Thymus (tissue), 14 donors: ENCODE data around the gene FBXO36. TPM values are rescaled to one million over a fixed set of nuclear protein-coding genes. Genes with fewer than 3 reads are reported as not detected.
A peak's percentile ranks its signal among the peaks of the same experiment; 100 is the strongest.

ENCODE experiments used
- DNase-seq, 9 donors: peaks; one replicate each; pipeline ENCODE4 v3.0.0-alpha.2; 2013; ENCODE audit warnings: low spot score in 9 of 9, low read depth in 6 of 9, missing footprints in 1 of 9
- H3K27ac ChIP-seq, 2 donors: one replicate each; pipeline ENCODE4 v1.5.1; 2013; ENCODE audit warnings: control low read depth in 1 of 2, low read depth in 1 of 2, low read length in 1 of 2, mild to moderate bottlenecking in 1 of 2, moderate library complexity in 1 of 2
- H3K27me3 ChIP-seq, 2 donors: one replicate each; pipeline ENCODE4 v1.5.1; 2013; ENCODE audit warnings: low read length in 1 of 2; ENCODE audit not compliant: control insufficient read depth in 2 of 2, insufficient read depth in 1 of 2
- H3K36me3 ChIP-seq, 2 donors: one replicate each; pipeline ENCODE4 v1.5.1; 2013; ENCODE audit warnings: low read length in 1 of 2, mild to moderate bottlenecking in 1 of 2, moderate library complexity in 1 of 2; ENCODE audit not compliant: control insufficient read depth in 2 of 2, insufficient read depth in 2 of 2
- H3K4me1 ChIP-seq, 2 donors: one replicate each; pipeline ENCODE4 v1.5.1; 2013; ENCODE audit warnings: low read length in 2 of 2; ENCODE audit not compliant: control insufficient read depth in 2 of 2, insufficient read depth in 2 of 2
- H3K4me3 ChIP-seq, 2 donors: one replicate each; pipeline ENCODE4 v1.5.1; 2013; ENCODE audit warnings: low read length in 2 of 2, control low read depth in 1 of 2, mild to moderate bottlenecking in 1 of 2
- H3K9me3 ChIP-seq, 2 donors: one replicate each; pipeline ENCODE4 v1.5.1; 2013; ENCODE audit warnings: low read length in 1 of 2, mild to moderate bottlenecking in 1 of 2; ENCODE audit not compliant: control insufficient read depth in 2 of 2, insufficient read depth in 1 of 2
- WGBS: extraction: QIAGEN DNeasy Blood & Tissue Kit; methylation state at CpG from one replicate; pipeline ENCODE4 v1.1.7; 2013; 5-methylcytosine and 5-hydroxymethylcytosine counted together
- long read RNA-seq, 10 donors: transcript quantifications; one replicate each; lab custom pipeline, GENCODE V29; 2026
- polyA plus RNA-seq: library from polyadenylated mRNA; stranded (reverse); fragments of 200-250 nt; gene quantifications from one replicate; pipeline ENCODE4 v1.2.3, GENCODE V29; 2013
- total RNA-seq: library from RNA; stranded (reverse); fragments of 120-200 nt; gene quantifications from one replicate; pipeline ENCODE4 v1.2.4, GENCODE V29; 2013
- donor health status: healthy.

The FBXO36 gene, protein sequence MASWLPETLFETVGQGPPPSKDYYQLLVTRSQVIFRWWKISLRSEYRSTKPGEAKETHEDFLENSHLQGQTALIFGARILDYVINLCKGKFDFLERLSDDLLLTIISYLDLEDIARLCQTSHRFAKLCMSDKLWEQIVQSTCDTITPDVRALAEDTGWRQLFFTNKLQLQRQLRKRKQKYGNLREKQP
- total RNA-seq (2.0 TPM), polyA plus RNA-seq (1.8 TPM)
- long read RNA-seq, donor 1 = 0 reads
- long read RNA-seq, donor 2, transcript FBXO36-201 (4 exons, 2,810 nt) = major isoform, 5 of 5 reads
- long read RNA-seq, donor 2, partial matches to known transcripts = 0 of 5 reads
- long read RNA-seq, donor 2, other reads (novel, unspliced or antisense) = 0 of 5 reads
- long read RNA-seq, donor 3, partial matches to known transcripts = 0 of 4 reads
- long read RNA-seq, donor 3, other reads (novel, unspliced or antisense) = 0 of 4 reads
- long read RNA-seq, donor 4 = 0 reads
- long read RNA-seq, donor 5, transcript FBXO36-201 (4 exons, 2,810 nt) = major isoform, 5 of 5 reads
- long read RNA-seq, donor 5, partial matches to known transcripts = 0 of 5 reads
- long read RNA-seq, donor 5, other reads (novel, unspliced or antisense) = 0 of 5 reads
- long read RNA-seq, donor 6, partial matches to known transcripts = 0 of 1 reads
- long read RNA-seq, donor 6, other reads (novel, unspliced or antisense) = 0 of 1 reads
- long read RNA-seq, donor 7, transcript FBXO36-201 (4 exons, 2,810 nt) = major isoform, 5 of 5 reads
- long read RNA-seq, donor 7, partial matches to known transcripts = 0 of 5 reads
- long read RNA-seq, donor 7, other reads (novel, unspliced or antisense) = 0 of 5 reads
- long read RNA-seq, donor 8 = 0 reads
- long read RNA-seq, donor 9 = 0 reads
- long read RNA-seq, donor 10, partial matches to known transcripts = 0 of 2 reads
- long read RNA-seq, donor 10, other reads (novel, unspliced or antisense) = 0 of 2 reads

DNA sequence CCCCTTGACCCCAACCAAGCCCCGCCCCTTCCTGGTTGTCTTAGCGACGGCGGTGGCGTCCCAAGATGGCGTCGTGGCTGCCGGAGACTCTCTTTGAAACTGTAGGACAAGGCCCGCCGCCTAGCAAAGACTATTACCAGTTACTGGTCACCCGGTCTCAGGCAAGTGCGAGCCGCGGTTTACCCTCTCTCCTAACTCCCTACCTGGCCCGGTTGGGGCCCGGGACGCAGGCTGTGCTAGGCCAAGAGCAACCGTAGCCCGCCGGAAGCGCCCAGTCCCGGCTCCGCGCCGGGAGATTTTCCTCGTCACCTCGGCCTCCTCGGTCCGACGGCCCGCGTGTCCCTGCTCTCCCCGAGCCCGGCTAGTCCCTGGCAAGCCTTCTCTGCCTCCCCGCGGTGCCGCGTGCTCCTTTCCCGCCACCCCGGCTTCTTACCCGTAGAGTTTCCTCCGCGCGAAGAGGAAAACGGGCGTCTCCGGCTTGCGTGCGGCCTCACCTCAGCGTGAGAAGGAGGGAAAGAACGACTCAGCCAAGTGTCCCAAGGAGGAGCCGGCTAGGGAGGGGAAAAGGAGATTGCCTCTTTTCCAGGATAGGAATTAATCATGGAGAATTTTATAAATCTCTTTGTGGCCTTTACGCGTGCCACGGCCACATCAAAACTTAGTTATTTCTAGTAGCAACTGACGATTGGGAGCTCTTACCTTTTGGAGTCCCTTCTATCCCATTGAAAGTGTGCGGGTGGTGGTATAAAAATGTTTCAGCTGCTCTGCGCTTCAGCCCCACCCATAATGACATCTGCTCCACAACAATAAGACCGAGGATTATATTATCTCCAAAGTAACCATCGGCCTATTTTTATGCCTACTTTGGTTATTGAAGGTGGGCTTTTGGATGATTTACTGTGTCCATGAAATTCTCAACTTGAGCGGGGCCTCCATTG lies at the start of gene FBXO36:
TSS of gene FBXO36 (plus strand) at position 55 of the 938 bp plus-strand sequence. CDS start at position 66, 11 bp downstream.
- Histone ChIP-seq H3K27me3 (no peaks in the 10 kb centered on the region), H3K36me3 (peaks cover 2 to 6% of the 10 kb centered on the region in 2 donors), H3K9me3 (peaks cover 0 to 4% of the 10 kb centered on the region in 2 donors), H3K4me3 (peak within 1 kb of the TSS; percentile 84 to 99), H3K4me1 (peaks cover 8 to 10% of the 10 kb centered on the region in 2 donors), H3K27ac (peak within 1 kb of the TSS; percentile 94 to 99)
- 2% methylated on average over 61 of the region's 61 CpGs for WGBS
- DNase-seq = peak in 3 of 9 donors; percentile 88 to 96 (median 88)

DNA sequence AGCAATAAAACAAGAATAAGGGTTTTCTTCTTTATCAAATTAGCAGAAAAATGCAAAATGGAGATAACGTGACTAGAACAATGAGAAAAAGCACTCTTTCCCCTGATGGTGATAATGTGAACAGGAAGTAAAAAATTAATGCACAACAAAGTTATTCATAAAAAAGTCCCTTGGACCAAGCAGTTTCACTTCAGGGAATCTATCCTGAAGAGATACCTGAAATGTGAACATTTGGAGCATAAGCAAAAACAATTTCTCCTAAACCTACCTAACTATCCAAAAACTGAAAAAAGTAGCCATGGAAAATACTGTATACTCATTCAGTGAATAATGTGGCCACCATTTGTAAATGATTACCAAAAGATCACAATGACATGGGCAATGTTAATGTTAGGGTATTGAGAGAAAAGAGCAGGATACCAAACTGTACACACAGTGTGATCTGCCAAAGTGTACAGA lies 49.2 kb upstream of the FBXO36 start:
- Histone ChIP-seq H3K9me3 (no peaks in the 10 kb centered on the region), H3K27me3 (no peaks in the 10 kb centered on the region), H3K4me1 (no peaks in the 10 kb centered on the region), H3K27ac (no peak overlapping the region), H3K4me3 (no peak overlapping the region), H3K36me3 (peaks cover 20 to 41% of the 10 kb centered on the region in 2 donors)
- DNase-seq = no peak
- WGBS = 91% methylated on average over 1 of the region's 1 CpG

DNA sequence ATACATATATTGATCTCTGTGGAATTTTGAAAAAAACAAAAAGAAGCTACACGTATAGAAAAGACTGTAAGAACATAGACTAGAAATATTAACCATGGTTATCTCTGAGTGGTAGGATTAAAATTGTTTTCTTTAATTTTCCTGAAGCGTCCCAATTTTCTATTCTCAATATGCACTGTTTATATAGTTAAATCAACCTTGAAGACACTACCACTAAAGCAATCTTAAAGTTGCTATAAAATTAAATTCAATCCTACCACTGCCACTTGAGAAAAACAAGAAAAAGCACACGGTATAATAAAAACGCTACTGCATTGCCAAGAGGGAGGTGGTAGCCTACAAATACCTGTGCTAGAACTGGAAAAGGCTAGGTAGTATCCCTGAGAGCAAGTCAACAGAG lies 47.7 kb upstream of the FBXO36 start:
- Histone ChIP-seq H3K4me1 (no peaks in the 10 kb centered on the region), H3K9me3 (no peaks in the 10 kb centered on the region), H3K27me3 (no peaks in the 10 kb centered on the region), H3K36me3 (peaks cover 29 to 42% of the 10 kb centered on the region in 2 donors), H3K4me3 (no peak overlapping the region), H3K27ac (no peak overlapping the region)
- DNase-seq = no peak
- WGBS = 95% methylated on average over 4 of the region's 4 CpGs

DNA sequence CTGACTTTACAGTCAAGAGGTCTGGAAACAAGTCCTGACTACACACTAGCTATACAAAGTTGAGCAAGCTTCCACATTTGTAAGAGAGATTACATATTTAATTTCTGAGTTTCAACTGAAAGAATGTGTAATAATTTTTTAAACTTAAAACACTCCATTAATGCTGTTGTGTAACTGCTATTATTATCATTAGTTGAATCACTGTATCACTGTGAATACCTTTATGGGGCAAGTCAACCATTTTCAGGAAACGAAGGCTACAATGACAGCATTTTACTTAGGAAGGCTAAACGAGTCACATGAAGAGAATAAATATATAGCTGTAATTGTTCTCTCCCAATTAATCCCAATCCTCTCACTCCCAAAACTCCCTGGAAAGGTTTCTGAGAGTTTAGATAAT lies 46.8 kb upstream of the FBXO36 start:
- peaks cover 32 to 43% of the 10 kb centered on the region in 2 donors for H3K36me3 ChIP-seq
- H3K4me3 ChIP-seq = no peak overlapping the region
- no peaks in the 10 kb centered on the region for H3K9me3 ChIP-seq
- 99% methylated on average over 2 of the region's 2 CpGs for WGBS
- no peaks in the 10 kb centered on the region for H3K27me3 ChIP-seq
- no peak for DNase-seq
- H3K4me1 ChIP-seq = no peaks in the 10 kb centered on the region
- H3K27ac ChIP-seq = no peak overlapping the region

DNA sequence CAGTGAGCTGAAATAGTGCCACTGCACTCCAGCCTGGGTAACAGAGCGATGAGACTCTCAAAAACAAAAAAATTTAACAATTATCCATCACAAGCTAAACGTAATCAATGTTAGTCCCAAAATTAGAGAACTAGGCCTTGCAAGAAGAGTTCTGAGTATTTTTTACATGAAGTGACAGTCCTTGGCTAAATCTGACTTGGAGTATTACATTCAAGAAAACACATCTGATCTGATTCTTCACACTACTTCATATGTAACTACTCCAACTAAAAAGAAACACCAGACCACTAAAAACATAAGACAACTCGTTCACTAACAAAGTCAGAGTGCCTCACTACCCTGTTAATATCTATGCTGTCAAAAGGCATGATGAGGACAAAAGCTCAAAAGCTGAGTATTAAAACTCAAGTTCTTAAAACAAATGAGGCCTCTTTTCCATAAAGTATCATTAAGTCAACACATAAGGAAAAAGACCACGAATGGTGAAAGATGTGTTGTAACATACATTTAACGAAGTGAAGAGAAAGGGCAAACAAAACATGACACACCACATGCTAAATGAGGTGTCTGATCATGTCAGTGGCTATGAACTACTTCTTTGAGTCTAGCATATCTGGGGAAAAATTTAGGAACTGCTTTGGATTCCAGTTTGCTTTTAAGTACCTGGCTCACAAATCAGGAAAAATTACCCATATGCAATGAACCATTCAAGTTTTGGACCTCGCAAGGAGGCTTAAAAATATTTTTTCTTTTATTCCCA lies 42.9 kb upstream of the FBXO36 start:
- DNase-seq = no peak
- Histone ChIP-seq H3K27ac (no peak overlapping the region), H3K27me3 (no peaks in the 10 kb centered on the region), H3K36me3 (peaks cover 25 to 40% of the 10 kb centered on the region in 2 donors), H3K9me3 (no peaks in the 10 kb centered on the region), H3K4me1 (no peaks in the 10 kb centered on the region), H3K4me3 (no peak overlapping the region)
- 98% methylated on average over 6 of the region's 6 CpGs for WGBS

DNA sequence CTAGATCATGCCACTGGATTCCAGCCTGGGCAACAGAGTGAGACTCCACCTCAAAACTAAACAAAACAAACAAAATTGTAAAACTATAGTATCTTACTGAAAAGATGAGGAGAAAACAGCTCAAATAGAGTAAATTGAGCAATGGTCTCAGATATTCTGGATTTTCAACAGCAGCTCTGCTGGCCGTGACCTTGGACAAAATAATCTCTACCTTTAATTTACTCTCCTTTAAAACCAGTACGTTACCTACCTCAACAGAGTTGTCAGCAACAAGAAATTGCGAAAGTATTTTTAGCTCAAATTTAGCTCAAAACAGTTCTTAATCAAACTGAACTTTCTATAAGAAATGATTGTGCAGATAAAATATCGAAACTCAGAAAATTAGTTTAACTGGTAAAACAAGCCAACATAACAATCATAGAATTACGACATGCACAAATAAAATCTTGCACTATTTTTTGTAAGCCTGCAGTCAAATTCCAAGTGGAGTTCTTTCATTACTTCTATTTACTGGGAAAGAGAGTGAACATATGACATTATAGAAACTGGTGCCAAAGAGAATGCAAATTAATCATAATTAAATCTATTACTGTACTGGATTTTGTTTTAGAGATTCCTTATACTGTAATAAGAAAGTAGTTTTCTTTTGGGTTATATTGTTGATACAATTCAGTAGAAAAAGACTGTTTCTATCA lies 41.3 kb upstream of the FBXO36 start:
- Histone ChIP-seq H3K36me3 (peaks cover 25 to 46% of the 10 kb centered on the region in 2 donors), H3K9me3 (no peaks in the 10 kb centered on the region), H3K27me3 (no peaks in the 10 kb centered on the region), H3K4me1 (no peaks in the 10 kb centered on the region), H3K27ac (no peak overlapping the region), H3K4me3 (no peak overlapping the region)
- 98% methylated on average over 5 of the region's 5 CpGs for WGBS
- DNase-seq = no peak

DNA sequence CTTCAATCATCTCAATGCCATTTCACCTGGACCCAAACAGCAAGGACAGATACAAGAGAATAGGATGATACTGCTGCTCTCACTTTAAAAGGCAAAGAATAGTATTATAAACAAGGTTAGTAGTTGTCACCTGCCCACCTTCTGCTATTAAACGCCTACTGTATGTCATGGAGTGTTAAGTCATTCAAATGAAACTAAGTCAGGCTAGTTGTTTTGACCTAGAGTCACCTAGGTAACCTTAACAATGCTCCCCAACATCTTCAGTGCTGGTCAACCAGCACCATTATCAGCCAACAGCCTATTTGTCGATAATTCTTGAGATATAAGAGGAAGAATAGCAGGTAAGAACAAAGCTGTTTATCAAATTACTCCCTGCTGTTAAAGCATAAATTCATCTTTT lies 39.7 kb upstream of the FBXO36 start:
- Histone ChIP-seq H3K36me3 (peaks cover 15 to 38% of the 10 kb centered on the region in 2 donors), H3K27ac (no peak overlapping the region), H3K4me3 (no peak overlapping the region), H3K27me3 (no peaks in the 10 kb centered on the region), H3K4me1 (no peaks in the 10 kb centered on the region), H3K9me3 (no peaks in the 10 kb centered on the region)
- WGBS = 96% methylated on average over 2 of the region's 2 CpGs
- DNase-seq = no peak
